Keratinocyte (primary cell): ENCODE data around the gene TUBB4B. TPM values are rescaled to one million over a fixed set of nuclear protein-coding genes. Genes with fewer than 3 reads are reported as not detected.
A peak's percentile ranks its signal among the peaks of the same experiment; 100 is the strongest.

ENCODE experiments used
- DNase-seq: peaks from one replicate; pipeline ENCODE4 v3.0.0-alpha.2; 2011; ENCODE audit warnings: low read depth, missing footprints, low spot score
- FAIRE-seq: peaks from 2 replicates; lab custom pipeline; 2011; peaks lifted over from hg19 to GRCh38; lab: Jason Lieb, UNC
- H2AFZ ChIP-seq: 2 replicates; pipeline ENCODE4 v1.6.0; 2012; ENCODE audit warnings: low read length, control low read depth, inconsistent platforms; ENCODE audit not compliant: control insufficient read depth
- H3K27ac ChIP-seq: 2 replicates; pipeline ENCODE4 v1.5.1; 2011; ENCODE audit warnings: low read length; ENCODE audit not compliant: control insufficient read depth, insufficient read depth
- H3K27me3 ChIP-seq: 3 replicates; pipeline ENCODE4 v1.6.0; 2011; ENCODE audit warnings: low read length; ENCODE audit not compliant: control insufficient read depth, insufficient read depth; ENCODE audit errors: extremely low read depth
- H3K36me3 ChIP-seq, 2 experiments: 2 replicates in 1 of 2; 3 replicates in 1 of 2; pipeline ENCODE4 v1.5.1; 2011; ENCODE audit warnings: low read length in 2 of 2, mild to moderate bottlenecking in 1 of 2; ENCODE audit not compliant: control insufficient read depth in 2 of 2, insufficient read depth in 2 of 2; ENCODE audit errors: extremely low read depth in 1 of 2
- H3K4me1 ChIP-seq: 3 replicates; pipeline ENCODE4 v1.5.1; 2011; ENCODE audit warnings: low read length; ENCODE audit not compliant: control insufficient read depth, insufficient read depth; ENCODE audit errors: extremely low read depth
- H3K4me2 ChIP-seq: 3 replicates; pipeline ENCODE4 v1.6.0; 2011; ENCODE audit warnings: low read depth, low read length; ENCODE audit not compliant: control insufficient read depth, insufficient read depth; ENCODE audit errors: extremely low read depth
- H3K4me3 ChIP-seq, 3 experiments: fragments of 200-600 bp in 1 of 3; sonication (generic) in 1 of 3; 2 replicates in 2 of 3; 3 replicates in 1 of 3; pipeline ENCODE4 v1.5.1; 2011 to 2016; ENCODE audit warnings: low read length in 3 of 3, mild to moderate bottlenecking in 3 of 3, control low read depth in 2 of 3, inconsistent platforms in 1 of 3, low read depth in 1 of 3, mixed read lengths in 1 of 3, mixed run types in 1 of 3, moderate library complexity in 1 of 3; ENCODE audit not compliant: control insufficient read depth in 2 of 3, insufficient read depth in 2 of 3; ENCODE audit errors: extremely low read depth in 1 of 3
- H3K79me2 ChIP-seq: 2 replicates; pipeline ENCODE4 v1.6.0; 2012; ENCODE audit warnings: low read length; ENCODE audit not compliant: control insufficient read depth, insufficient read depth
- H3K9ac ChIP-seq: 3 replicates; pipeline ENCODE4 v1.6.0; 2011; ENCODE audit warnings: low read length; ENCODE audit not compliant: control insufficient read depth, insufficient read depth; ENCODE audit errors: extremely low read depth
- H3K9me1 ChIP-seq: 3 replicates; pipeline ENCODE4 v1.6.0; 2011; ENCODE audit warnings: low read length; ENCODE audit not compliant: control insufficient read depth, insufficient read depth; ENCODE audit errors: extremely low read depth
- H3K9me3 ChIP-seq: 2 replicates; pipeline ENCODE4 v1.5.1; 2012; ENCODE audit warnings: low read depth, low read length; ENCODE audit not compliant: control insufficient read depth
- H4K20me1 ChIP-seq: 3 replicates; pipeline ENCODE4 v1.6.0; 2011; ENCODE audit warnings: low read length; ENCODE audit not compliant: control insufficient read depth, insufficient read depth; ENCODE audit errors: extremely low read depth
- EZH2 ChIP-seq: IDR thresholded peaks from one replicate; pipeline ENCODE4 v1.6.1; 2012; ENCODE audit warnings: inconsistent platforms, mild to moderate bottlenecking, low read length, moderate library complexity
- dilution Hi-C: fragments of 300-500 bp; cut with MboI; formaldehyde crosslinking; loops from one replicate; pipeline ENCODE4 v1.7.0; 2020; ENCODE audit warnings: low sequenced_read_pairs; ENCODE audit not compliant: extremely low pct_ligation_motif_present
- polyA plus RNA-seq, 5 experiments: library from polyadenylated mRNA; depleted of rRNA in 3 of 5; stranded (reverse) in 3 of 5; stranded (forward) in 1 of 5; unstranded in 1 of 5; fragments of >200 nt; gene quantifications; 1 replicate in 1 of 5; 2 replicates in 3 of 5; 3 replicates in 1 of 5; pipeline versions ENCODE4 v1.2.1 to v1.2.3, GENCODE V29; 2011 to 2012; ENCODE audit warnings: missing spikeins in 2 of 5, low read depth in 1 of 5, low replicate concordance in 1 of 5
- TF ChIP-seq, protein P1 (sequence below), 3 experiments: IDR thresholded peaks in 1 of 3; conservative IDR thresholded peaks in 1 of 3; optimal IDR thresholded peaks in 1 of 3; 2 replicates in 2 of 3; 3 replicates in 1 of 3; pipeline versions ENCODE3 to v1.5.1; 2011; ENCODE audit warnings: low read length in 3 of 3, mild to moderate bottlenecking in 3 of 3, moderate library complexity in 2 of 3, control low read depth in 1 of 3, inconsistent platforms in 1 of 3; ENCODE audit not compliant: insufficient read depth in 2 of 3; ENCODE audit errors: extremely low read depth in 1 of 3

TUBB4B gene
- polyA plus RNA-seq, 1 donor (not counting 4 experiments of a cell fraction or from before 2014, with no cell fraction given): 440 TPM

DNA sequence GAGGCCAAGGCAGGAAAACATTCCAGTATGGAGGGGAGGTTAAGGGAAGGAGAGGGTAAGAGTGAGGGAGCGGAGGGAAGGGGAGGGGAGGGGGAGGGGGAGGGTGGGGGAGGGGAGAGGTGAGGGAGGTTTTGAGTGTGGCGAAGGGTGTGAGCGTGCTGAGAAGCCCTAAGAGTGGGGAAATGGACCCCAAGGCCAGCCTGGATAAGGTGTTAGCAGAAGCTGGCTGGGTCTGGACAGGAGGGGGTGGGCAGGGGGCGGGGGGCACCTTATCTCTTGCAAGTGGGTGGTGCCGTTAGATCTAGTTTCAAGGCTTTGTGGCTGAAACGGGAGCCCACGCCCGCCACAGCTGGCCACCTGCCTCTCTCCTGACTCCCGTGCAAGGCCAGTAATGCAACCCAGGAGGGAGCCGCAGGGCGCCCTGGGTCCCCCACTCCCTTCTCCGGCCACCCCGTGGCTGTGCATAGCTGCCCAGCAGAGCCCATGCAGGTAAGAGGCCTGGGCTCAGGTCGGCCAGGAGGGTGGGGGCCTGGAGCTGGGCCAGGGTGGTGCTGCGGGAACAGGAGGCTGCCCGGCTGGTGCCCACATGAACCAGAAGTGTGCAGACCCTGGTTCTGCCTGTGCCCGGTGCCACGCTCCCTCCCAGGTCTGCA lies 13.1 kb upstream of the TUBB4B start:
- DNase-seq (no peak), FAIRE-seq (no peak)
- Histone ChIP-seq H3K79me2 (no peaks in the 10 kb centered on the region), H3K36me3 (no peaks in the 10 kb centered on the region), H3K9me3 (no peaks in the 10 kb centered on the region), H3K4me1 (peaks cover 35% of the 10 kb centered on the region), H2AFZ (no peak overlapping the region), H3K4me3 (no peak overlapping the region), H3K9me1 (no peaks in the 10 kb centered on the region), H3K27me3 (peaks cover 6% of the 10 kb centered on the region), H3K9ac (no peak overlapping the region), H4K20me1 (no peaks in the 10 kb centered on the region), H3K27ac (no peak overlapping the region), H3K4me2 (peak overlapping the region; percentile 69)
- TF ChIP-seq, protein P1, sequence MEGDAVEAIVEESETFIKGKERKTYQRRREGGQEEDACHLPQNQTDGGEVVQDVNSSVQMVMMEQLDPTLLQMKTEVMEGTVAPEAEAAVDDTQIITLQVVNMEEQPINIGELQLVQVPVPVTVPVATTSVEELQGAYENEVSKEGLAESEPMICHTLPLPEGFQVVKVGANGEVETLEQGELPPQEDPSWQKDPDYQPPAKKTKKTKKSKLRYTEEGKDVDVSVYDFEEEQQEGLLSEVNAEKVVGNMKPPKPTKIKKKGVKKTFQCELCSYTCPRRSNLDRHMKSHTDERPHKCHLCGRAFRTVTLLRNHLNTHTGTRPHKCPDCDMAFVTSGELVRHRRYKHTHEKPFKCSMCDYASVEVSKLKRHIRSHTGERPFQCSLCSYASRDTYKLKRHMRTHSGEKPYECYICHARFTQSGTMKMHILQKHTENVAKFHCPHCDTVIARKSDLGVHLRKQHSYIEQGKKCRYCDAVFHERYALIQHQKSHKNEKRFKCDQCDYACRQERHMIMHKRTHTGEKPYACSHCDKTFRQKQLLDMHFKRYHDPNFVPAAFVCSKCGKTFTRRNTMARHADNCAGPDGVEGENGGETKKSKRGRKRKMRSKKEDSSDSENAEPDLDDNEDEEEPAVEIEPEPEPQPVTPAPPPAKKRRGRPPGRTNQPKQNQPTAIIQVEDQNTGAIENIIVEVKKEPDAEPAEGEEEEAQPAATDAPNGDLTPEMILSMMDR (optimal IDR thresholded peaks at IDR 0.05 in 1 of 3, IDR thresholded peaks at IDR 0.05 in 1 of 3, conservative IDR thresholded peaks at IDR 0.05 in 1 of 3; ENCODE audit: extremely low read depth in 1 of 3, insufficient read depth in 2 of 3, low read length in 3 of 3): no peak
- TF ChIP-seq EZH2: no peak
- dilution Hi-C loops: no loop called here

DNA sequence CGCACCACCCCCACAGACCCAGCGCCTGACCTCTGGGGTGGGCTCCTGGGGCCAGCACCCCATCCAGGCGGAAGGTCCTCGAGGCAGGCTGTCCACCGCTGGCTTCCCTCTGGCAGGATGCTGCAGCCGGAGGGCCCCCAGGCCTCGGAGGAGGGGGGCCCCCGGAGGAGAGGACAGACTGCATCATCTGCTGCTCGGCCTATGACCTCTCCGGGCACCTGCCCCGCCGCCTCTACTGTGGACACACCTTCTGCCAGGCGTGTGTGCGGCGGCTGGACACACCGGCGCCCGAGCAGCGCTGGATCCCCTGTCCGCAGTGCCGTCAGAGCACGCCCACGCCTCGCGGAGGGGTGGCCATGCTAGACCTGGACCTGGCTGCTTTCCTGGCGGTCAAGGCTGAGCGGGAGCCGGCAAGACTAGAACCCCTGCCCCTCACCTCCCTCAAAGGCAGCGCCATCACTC lies 12.6 kb upstream of the TUBB4B start:
- Histone ChIP-seq H3K4me2 (no peak overlapping the region), H2AFZ (no peak overlapping the region), H3K9me3 (no peaks in the 10 kb centered on the region), H3K36me3 (no peaks in the 10 kb centered on the region), H3K4me3 (no peak overlapping the region), H3K27me3 (peaks cover 6% of the 10 kb centered on the region), H3K4me1 (peaks cover 33% of the 10 kb centered on the region), H3K79me2 (no peaks in the 10 kb centered on the region), H3K9ac (no peak overlapping the region), H4K20me1 (no peaks in the 10 kb centered on the region), H3K27ac (no peak overlapping the region), H3K9me1 (no peaks in the 10 kb centered on the region)
- no peak for FAIRE-seq
- dilution Hi-C loops: no loop called here
- TF ChIP-seq, protein P1 (optimal IDR thresholded peaks at IDR 0.05 in 1 of 3, IDR thresholded peaks at IDR 0.05 in 1 of 3, conservative IDR thresholded peaks at IDR 0.05 in 1 of 3; ENCODE audit: extremely low read depth in 1 of 3, insufficient read depth in 2 of 3, low read length in 3 of 3): no peak
- TF ChIP-seq EZH2: no peak
- DNase-seq: no peak
